HG02852 (cell line): ENCODE measurements around the gene FTHL17.

Experiments
- ATAC-seq: cut with Tn5 transposase; IDR thresholded peaks from one replicate; pipeline ENCODE4 v1.9.1; 2021; ENCODE audit warnings: mild to moderate bottlenecking, moderate library complexity; ENCODE audit not compliant: unreplicated experiment

The FTHL17 gene

DNA sequence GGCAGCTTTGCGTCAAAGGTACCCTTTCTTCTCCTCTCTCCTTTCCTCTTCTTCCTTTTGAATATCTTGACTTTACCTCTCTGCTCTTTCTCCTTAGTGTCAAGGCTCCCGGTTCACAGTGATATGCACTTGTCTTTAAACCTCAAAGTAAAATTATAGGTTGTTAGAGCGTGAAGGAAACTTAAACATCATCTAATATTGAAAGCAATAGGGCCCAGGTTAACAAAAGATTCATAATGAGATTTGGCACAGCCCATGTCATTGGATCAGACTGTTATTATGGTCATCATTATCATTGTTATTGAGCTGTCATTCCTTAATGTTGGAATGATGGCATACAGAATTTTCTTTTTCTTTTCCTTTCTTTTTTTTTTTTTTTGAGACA lies 32.5 kb downstream of the FTHL17 start:
- no peak for ATAC-seq

DNA sequence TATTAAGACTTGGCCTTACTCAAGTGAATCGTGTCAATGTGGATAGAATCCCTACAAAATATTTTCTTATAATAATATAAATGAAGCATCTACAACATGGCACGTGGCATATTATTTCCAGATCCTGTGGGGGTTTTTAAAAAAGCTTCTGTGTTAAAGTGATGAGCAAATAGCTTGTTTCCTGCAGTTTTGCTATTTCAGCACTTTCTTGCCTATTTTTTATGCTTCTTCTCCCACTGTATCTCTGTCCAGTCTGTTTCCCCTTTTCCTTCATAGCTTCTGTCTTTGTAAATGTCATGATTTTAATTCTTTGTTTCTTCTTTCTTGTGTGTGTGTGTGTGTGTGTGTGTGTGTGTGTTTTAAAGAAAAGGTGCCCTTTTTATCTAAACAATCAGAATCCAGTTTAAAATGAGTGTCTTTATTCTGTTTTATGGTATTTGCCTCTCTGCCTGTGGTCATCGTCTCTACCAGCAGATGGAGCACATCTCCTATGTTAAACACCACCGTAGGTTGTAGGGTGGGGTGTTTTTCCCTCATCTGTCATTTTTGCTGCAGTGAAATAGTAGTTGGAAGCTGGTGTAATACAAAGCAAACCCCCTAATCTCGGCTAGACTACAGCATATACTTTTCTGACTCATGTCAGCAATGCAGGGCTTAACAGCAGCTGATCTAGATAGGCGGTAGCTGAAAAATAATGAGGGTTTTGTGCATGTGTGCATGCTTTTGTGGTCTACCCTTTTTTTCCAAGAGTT lies 33.1 kb downstream of the FTHL17 start:
- ATAC-seq = peak; percentile 79

- peak; percentile 84 for ATAC-seq
Measured at GRCh38 chrX:31036895-31037294, 34.9 kb downstream of the FTHL17 start.

DNA sequence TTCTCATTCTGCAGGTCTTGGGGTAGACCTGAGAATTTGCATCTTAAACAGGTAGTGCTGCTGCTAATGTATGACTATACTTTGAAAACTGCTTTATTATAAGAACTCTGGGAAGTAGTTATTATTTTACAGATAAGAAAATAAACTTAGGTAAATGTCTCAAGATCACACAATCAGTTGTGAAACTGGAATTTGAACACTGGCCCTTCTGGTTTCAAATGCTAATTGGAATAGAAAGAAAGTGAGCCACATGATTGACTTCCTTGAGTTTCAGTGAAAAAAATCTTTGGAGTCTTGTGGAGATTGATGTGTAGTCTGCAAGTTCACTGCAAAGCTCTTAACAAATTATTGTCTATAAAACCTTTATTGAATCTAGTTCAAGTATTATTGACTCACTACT lies 44.5 kb downstream of the FTHL17 start:
- ATAC-seq = no peak

DNA sequence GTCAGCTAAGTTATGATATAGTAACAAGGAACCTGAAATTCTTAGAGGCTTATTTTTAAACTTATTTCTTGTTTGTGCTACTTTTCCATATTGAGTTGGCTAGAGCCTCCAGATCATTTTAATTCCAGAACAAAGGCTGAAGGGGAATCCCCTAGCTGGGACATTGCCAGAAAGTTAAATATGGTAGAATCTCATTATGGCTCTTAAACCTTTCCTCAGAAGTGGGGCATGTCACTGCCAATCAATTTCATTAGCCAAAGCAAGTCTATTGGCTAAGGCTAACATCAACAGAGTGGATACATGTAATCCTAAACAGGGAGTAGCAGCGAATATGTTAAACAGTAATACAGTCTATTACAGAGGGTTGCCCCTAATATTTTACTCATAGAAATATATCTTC lies 47.0 kb downstream of the FTHL17 start:
- no peak for ATAC-seq

DNA sequence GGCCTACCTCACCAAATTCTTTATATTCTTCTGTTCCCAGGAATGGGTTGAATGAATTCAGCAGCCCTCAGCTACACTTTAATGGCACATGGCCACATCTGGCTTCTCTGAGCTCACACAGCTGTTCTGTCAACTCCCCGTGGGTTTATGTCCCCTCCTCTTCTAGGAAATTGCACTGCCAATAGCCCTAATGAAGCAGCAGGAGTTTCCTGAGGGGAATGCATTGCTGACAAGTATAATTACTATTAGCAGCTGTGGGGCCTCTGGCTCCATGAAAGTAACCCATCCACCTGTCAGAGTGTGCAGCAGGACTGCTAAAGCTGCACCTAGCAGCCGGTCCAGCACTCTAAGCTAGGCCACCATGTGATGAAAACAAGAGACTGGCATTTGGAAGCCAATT lies 50.3 kb downstream of the FTHL17 start:
- no peak for ATAC-seq
